Osteocyte (in vitro differentiated cells): Measurements from ENCODE around the gene TAL2. TPM values are rescaled to one million over a fixed set of nuclear protein-coding genes. Genes with fewer than 3 reads are reported as not detected.
"Not testable (repeated sequence)": the region's sequence is repeated elsewhere in the genome, so short reads cannot be mapped to it uniquely, and the experiment has no call there.

Experiments used
- DNase-seq: peaks from one replicate; pipeline ENCODE4 v3.0.0; 2021; ENCODE audit warnings: mixed read lengths; ENCODE audit not compliant: unreplicated experiment; ENCODE audit errors: extremely low spot score
- H3K27ac Mint-ChIP-seq: one replicate; pipeline ENCODE4 v1.8.0; 2021; ENCODE audit warnings: mild to moderate bottlenecking, mixed read lengths; ENCODE audit not compliant: unreplicated experiment
- H3K27me3 Mint-ChIP-seq: one replicate; pipeline ENCODE4 v1.8.0; 2021; ENCODE audit warnings: mixed read lengths; ENCODE audit not compliant: unreplicated experiment
- H3K36me3 Mint-ChIP-seq: one replicate; pipeline ENCODE4 v1.8.0; 2021; ENCODE audit warnings: mixed read lengths; ENCODE audit not compliant: unreplicated experiment
- H3K4me1 Mint-ChIP-seq: one replicate; pipeline ENCODE4 v1.8.0; 2021; ENCODE audit warnings: mixed read lengths; ENCODE audit not compliant: unreplicated experiment
- H3K4me3 Mint-ChIP-seq: one replicate; pipeline ENCODE4 v1.8.0; 2021; ENCODE audit warnings: mild to moderate bottlenecking, moderate library complexity, mixed read lengths; ENCODE audit not compliant: unreplicated experiment
- H3K9me3 Mint-ChIP-seq: one replicate; pipeline ENCODE4 v1.8.0; 2021; ENCODE audit warnings: mixed read lengths; ENCODE audit not compliant: unreplicated experiment
- total RNA-seq: library from RNA; stranded (reverse); gene quantifications from 2 replicates; pipeline ENCODE4 v1.2.1, GENCODE V29; 2021
- TF ChIP-seq, protein P1 (sequence below): fragments of 200-600 bp; sonication (generic); IDR thresholded peaks from 2 replicates; pipeline ENCODE4 v1.5.0; 2021; ENCODE audit warnings: antibody characterized with exemption, mild to moderate bottlenecking, moderate library complexity

The TAL2 gene
- total RNA-seq, 1 donor from 2014 or later = not detected

DNA sequence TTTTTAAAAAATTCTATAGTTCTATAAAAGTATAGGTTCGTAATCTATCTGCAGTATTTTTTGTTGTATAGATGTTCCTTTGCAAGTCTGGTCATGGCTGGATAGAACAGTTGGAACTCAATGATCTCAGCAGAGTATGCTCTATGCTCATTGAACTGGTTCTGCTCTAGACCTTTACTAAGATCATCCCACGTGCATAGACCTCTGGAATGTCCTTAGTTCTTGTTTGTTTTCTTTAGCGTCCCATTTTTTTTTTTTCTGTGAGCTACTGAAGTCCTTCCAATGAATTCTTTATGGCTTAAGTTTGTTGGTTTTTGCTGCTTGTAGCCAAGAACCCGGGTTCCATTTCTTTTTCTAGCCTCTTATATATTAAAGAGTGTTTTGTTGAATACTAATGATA, 35.6 kb downstream of the TAL2 start:
- Mint-ChIP-seq H3K4me1 (peaks cover 18% of the 10 kb centered on the region), H3K27ac (no peak overlapping the region), H3K36me3 (no peaks in the 10 kb centered on the region), H3K9me3 (no peaks in the 10 kb centered on the region), H3K4me3 (no peak overlapping the region), H3K27me3 (peaks cover 8% of the 10 kb centered on the region)
- TF ChIP-seq, protein P1, sequence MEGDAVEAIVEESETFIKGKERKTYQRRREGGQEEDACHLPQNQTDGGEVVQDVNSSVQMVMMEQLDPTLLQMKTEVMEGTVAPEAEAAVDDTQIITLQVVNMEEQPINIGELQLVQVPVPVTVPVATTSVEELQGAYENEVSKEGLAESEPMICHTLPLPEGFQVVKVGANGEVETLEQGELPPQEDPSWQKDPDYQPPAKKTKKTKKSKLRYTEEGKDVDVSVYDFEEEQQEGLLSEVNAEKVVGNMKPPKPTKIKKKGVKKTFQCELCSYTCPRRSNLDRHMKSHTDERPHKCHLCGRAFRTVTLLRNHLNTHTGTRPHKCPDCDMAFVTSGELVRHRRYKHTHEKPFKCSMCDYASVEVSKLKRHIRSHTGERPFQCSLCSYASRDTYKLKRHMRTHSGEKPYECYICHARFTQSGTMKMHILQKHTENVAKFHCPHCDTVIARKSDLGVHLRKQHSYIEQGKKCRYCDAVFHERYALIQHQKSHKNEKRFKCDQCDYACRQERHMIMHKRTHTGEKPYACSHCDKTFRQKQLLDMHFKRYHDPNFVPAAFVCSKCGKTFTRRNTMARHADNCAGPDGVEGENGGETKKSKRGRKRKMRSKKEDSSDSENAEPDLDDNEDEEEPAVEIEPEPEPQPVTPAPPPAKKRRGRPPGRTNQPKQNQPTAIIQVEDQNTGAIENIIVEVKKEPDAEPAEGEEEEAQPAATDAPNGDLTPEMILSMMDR = no peak
- DNase-seq = no peak

GRCh38 chr9:105698348-105698870, 36.2 kb downstream of the TAL2 start:
- peaks cover 16% of the 10 kb centered on the region for H3K4me1 Mint-ChIP-seq
- no peaks in the 10 kb centered on the region for H3K9me3 Mint-ChIP-seq
- H3K4me3 Mint-ChIP-seq = no peak overlapping the region
- no peaks in the 10 kb centered on the region for H3K36me3 Mint-ChIP-seq
- H3K27me3 Mint-ChIP-seq = peaks cover 7% of the 10 kb centered on the region
- H3K27ac Mint-ChIP-seq = no peak overlapping the region
- TF ChIP-seq, protein P1 = no peak
- DNase-seq = no peak

DNA sequence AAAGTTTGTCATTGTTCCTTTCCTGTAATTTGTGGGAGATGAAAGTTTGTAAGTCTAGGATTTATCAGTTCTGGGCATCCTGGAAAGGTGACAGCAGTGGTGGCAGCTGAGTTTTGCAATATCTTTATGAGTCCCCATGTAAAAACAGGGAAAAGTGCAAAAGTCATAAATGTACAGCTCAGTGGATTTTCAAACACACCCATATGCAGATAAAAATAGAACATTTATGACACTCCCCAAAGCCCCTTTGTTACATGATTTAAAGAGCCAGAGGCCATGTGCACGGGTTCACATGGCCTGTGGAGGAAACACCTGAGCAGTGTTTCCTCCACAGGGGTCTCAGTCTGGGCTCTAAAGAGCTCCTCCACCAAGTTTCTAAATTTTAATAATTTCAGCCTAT, 38.4 kb downstream of the TAL2 start:
- H3K9me3 Mint-ChIP-seq = no peaks in the 10 kb centered on the region
- H3K36me3 Mint-ChIP-seq = no peaks in the 10 kb centered on the region
- H3K27ac Mint-ChIP-seq = no peak overlapping the region
- peaks cover 2% of the 10 kb centered on the region for H3K4me1 Mint-ChIP-seq
- TF ChIP-seq, protein P1 = no peak
- H3K4me3 Mint-ChIP-seq = no peak overlapping the region
- no peak for DNase-seq
- no peaks in the 10 kb centered on the region for H3K27me3 Mint-ChIP-seq

DNA sequence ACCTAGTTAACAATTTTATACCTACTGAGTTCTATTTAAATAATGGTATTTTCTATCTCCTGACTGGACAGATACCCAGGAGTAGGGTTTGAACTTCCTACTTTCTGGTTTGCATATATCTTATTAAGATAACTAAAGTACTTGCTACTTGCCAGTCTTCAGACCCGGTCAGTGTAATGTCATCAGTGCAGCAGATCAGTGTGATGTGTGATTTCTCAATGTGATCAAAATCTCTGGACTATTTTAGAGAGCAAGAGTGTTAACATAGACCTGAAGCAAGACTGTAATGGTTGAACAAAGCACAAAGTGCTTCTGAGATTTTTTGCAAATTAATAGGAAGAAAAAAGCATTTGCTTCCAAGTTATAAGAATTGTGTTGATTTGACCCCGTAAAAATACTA, 38.9 kb downstream of the TAL2 start:
- Mint-ChIP-seq H3K27ac (no peak overlapping the region), H3K9me3 (no peaks in the 10 kb centered on the region), H3K4me3 (no peak overlapping the region), H3K4me1 (no peaks in the 10 kb centered on the region), H3K27me3 (no peaks in the 10 kb centered on the region), H3K36me3 (no peaks in the 10 kb centered on the region)
- TF ChIP-seq, protein P1 = no peak
- no peak for DNase-seq

GRCh38 chr9:105702207-105702606, 40.0 kb downstream of the TAL2 start:
- TF ChIP-seq, protein P1 = no peak
- DNase-seq = no peak
- Mint-ChIP-seq H3K4me3 (no peak overlapping the region), H3K27me3 (no peaks in the 10 kb centered on the region), H3K27ac (no peak overlapping the region), H3K4me1 (no peaks in the 10 kb centered on the region), H3K9me3 (no peaks in the 10 kb centered on the region), H3K36me3 (no peaks in the 10 kb centered on the region)

DNA sequence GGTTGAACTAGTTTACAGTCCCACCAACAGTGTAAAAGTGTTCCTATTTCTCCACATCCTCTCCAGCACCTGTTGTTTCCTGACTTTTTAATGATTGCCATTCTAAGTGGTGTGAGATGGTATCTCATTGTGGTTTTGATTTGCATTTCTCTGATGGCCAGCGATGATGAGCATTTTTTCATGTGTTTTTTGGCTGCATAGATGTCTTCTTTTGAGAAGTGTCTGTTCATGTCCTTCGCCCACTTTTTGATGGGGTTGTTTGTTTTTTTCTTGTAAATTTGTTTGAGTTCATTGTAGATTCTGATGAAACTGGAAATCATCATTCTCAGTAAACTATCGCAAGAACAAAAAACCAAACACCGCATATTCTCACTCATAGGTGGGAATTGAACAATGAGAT, 41.4 kb downstream of the TAL2 start:
- not testable (repeated sequence) for H3K27me3 Mint-ChIP-seq, DNase-seq, H3K4me1 Mint-ChIP-seq, H3K9me3 Mint-ChIP-seq, H3K4me3 Mint-ChIP-seq, H3K36me3 Mint-ChIP-seq, H3K27ac Mint-ChIP-seq
